HG03565 (cell line): Measurements from ENCODE around the gene ZDHHC7.

ENCODE experiments used
- ATAC-seq: cut with Tn5 transposase; IDR thresholded peaks from one replicate; pipeline ENCODE4 v1.9.1; 2021; ENCODE audit warnings: mild to moderate bottlenecking, moderate library complexity; ENCODE audit not compliant: unreplicated experiment

ZDHHC7 gene

DNA sequence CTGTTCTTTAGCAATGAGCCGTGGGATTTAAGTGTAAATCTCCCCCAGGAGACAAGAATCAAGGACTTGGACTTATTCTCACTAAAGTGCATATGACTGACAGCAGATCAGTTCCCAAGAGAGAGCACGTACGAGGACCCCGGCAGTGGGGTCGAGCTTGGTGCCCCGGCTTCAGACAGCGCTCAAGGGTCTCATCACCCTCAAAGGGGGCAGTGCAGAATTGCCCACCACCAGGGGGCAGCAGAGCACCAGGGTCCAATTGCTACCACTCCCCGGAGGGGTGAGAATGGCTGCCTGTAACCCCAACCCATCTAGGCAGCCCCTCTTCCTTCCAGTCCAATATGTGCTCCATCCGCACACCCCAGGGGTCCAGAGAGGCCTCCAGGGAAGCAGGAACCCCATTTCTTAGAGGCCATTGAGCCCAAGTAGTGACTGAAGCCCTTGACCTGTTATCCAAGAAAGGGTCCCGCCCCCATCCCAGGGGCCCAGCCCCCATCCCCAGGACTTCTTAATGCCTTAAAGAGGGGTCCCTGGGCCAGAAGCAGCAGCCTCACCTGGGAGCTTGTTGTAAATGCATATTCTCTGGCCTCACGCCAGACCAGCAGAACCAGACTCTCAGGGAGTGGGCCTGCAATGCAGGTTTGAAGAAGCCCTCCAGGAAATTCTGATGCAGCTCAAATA is 86.1 kb downstream of the ZDHHC7 start:
- ATAC-seq = no peak

- ATAC-seq = no peak
Measured at GRCh38 chr16:84924331-84925091, 86.8 kb downstream of the ZDHHC7 start.
